HG03095 (cell line): ENCODE results near the gene AK5.
A peak's percentile ranks its signal among the peaks of the same experiment; 100 is the strongest.
"Not testable (repeated sequence)": the region's sequence is repeated elsewhere in the genome, so short reads cannot be mapped to it uniquely, and the experiment has no call there.

Experiments
- ATAC-seq: cut with Tn5 transposase; IDR thresholded peaks from one replicate; pipeline ENCODE4 v1.9.1; 2021; ENCODE audit warnings: moderate library complexity; ENCODE audit not compliant: unreplicated experiment

The AK5 gene

GRCh38 chr1:77394166-77394565 lies 112.3 kb downstream of the AK5 start:
- ATAC-seq, result no peak

- ATAC-seq, result no peak
Measured at GRCh38 chr1:77395051-77395450, 113.2 kb downstream of the AK5 start.

GRCh38 chr1:77398152-77398551 lies 116.3 kb downstream of the AK5 start:
- no peak for ATAC-seq

- no peak for ATAC-seq
Measured at GRCh38 chr1:77399250-77400086, 117.6 kb downstream of the AK5 start.

GRCh38 chr1:77400781-77401180 lies 119.0 kb downstream of the AK5 start:
- no peak for ATAC-seq

GRCh38 chr1:77401384-77401783 lies 119.6 kb downstream of the AK5 start:
- ATAC-seq, result no peak

GRCh38 chr1:77405186-77405585 lies 123.4 kb downstream of the AK5 start:
- no peak for ATAC-seq

- no peak for ATAC-seq
Measured at GRCh38 chr1:77406661-77407060, 124.8 kb downstream of the AK5 start.

GRCh38 chr1:77407738-77408375 lies 126.0 kb downstream of the AK5 start:
- no peak for ATAC-seq

GRCh38 chr1:77408933-77409332 lies 127.1 kb downstream of the AK5 start:
- not testable (repeated sequence) for ATAC-seq

GRCh38 chr1:77412069-77412819 lies 130.4 kb downstream of the AK5 start:
- ATAC-seq, result no peak

GRCh38 chr1:77412820-77413530 lies 131.2 kb downstream of the AK5 start:
- ATAC-seq, result peak; percentile 51

- peak; percentile 79 for ATAC-seq
Measured at GRCh38 chr1:77413541-77414335, 131.9 kb downstream of the AK5 start.

GRCh38 chr1:77415579-77415978 lies 133.8 kb downstream of the AK5 start:
- no peak for ATAC-seq

GRCh38 chr1:77416692-77417450 lies 135.1 kb downstream of the AK5 start:
- ATAC-seq, result no peak

GRCh38 chr1:77418055-77418454 lies 136.2 kb downstream of the AK5 start:
- not testable (repeated sequence) for ATAC-seq

- peak; percentile 72 for ATAC-seq
Measured at GRCh38 chr1:77421504-77422233, 139.8 kb downstream of the AK5 start.

GRCh38 chr1:77424236-77424635 lies 142.4 kb downstream of the AK5 start:
- no peak for ATAC-seq

GRCh38 chr1:77428068-77428467 lies 146.2 kb downstream of the AK5 start:
- no peak for ATAC-seq
